ENCODE data around the gene MEAF6.

MEAF6 gene

GRCh38 chr1:37476087-37476452 lies 38.5 kb downstream of the MEAF6 start:
- in situ Hi-C loops (cut with MboI; ENCODE audit: low pct_unique_long_range_greater_than_20kb, low sequenced_read_pairs, unreplicated experiment), result no loop called here
- no peak for DNase-seq (ENCODE audit: low spot score)
- no peak for TF ChIP-seq CTCF (IDR thresholded peaks at IDR 0.05; ENCODE audit: extremely low read depth, insufficient read depth, missing control alignments)

- no peak for TF ChIP-seq CTCF (IDR thresholded peaks at IDR 0.05; ENCODE audit: extremely low read depth, insufficient read depth, missing control alignments)
- in situ Hi-C loops (cut with MboI; ENCODE audit: low pct_unique_long_range_greater_than_20kb, low sequenced_read_pairs, unreplicated experiment), result no loop called here
These were observed 39.0 kb downstream of the MEAF6 start for GRCh38 chr1:37475380-37476086.

GRCh38 chr1:37474697-37475379 lies 39.7 kb downstream of the MEAF6 start:
- in situ Hi-C loops (cut with MboI; ENCODE audit: low pct_unique_long_range_greater_than_20kb, low sequenced_read_pairs, unreplicated experiment), result no loop called here
- no peak for DNase-seq (ENCODE audit: low spot score)
- no peak for TF ChIP-seq CTCF (IDR thresholded peaks at IDR 0.05; ENCODE audit: extremely low read depth, insufficient read depth, missing control alignments)

More at GRCh38 chr1:37475380-37476086, 39.0 kb downstream of the MEAF6 start:
- DNase-seq (ENCODE audit: low spot score), result no peak

- in situ Hi-C loops (cut with MboI; ENCODE audit: low pct_unique_long_range_greater_than_20kb, low sequenced_read_pairs, unreplicated experiment), result no loop called here
- no peak for TF ChIP-seq CTCF (IDR thresholded peaks at IDR 0.05; ENCODE audit: extremely low read depth, insufficient read depth, missing control alignments)
- peak; percentile 100 for DNase-seq (ENCODE audit: low spot score)
These were observed 40.4 kb downstream of the MEAF6 start, which contains the start of gene ZC3H12A for GRCh38 chr1:37474046-37474696. ZC3H12A (plus strand) TSS chr1:37474580; CDS start chr1:37475497, 917 bp downstream.

- no peak for DNase-seq (ENCODE audit: low spot score)
- in situ Hi-C loops (cut with MboI; ENCODE audit: low pct_unique_long_range_greater_than_20kb, low sequenced_read_pairs, unreplicated experiment), result no loop called here
- peak; percentile 21 for TF ChIP-seq CTCF (IDR thresholded peaks at IDR 0.05; ENCODE audit: extremely low read depth, insufficient read depth, missing control alignments)
These were observed 41.0 kb downstream of the MEAF6 start for GRCh38 chr1:37473431-37474045.

GRCh38 chr1:37472994-37473393 lies 41.6 kb downstream of the MEAF6 start:
- in situ Hi-C loops (cut with MboI; ENCODE audit: low pct_unique_long_range_greater_than_20kb, low sequenced_read_pairs, unreplicated experiment), result no loop called here
- no peak for DNase-seq (ENCODE audit: low spot score)
- no peak for TF ChIP-seq CTCF (IDR thresholded peaks at IDR 0.05; ENCODE audit: extremely low read depth, insufficient read depth, missing control alignments)
